ENCODE measurements around the gene MROH8.
"Not testable (repeated sequence)": the region's sequence is repeated elsewhere in the genome, so short reads cannot be mapped to it uniquely, and the experiment has no call there.

The MROH8 gene

GRCh38 chr20:37095599-37096414 is 83.5 kb downstream of the MROH8 start, which contains the start of gene RBL1:
TSS of gene RBL1 (minus strand) at chr20:37095997. CDS start at chr20:37095928, 69 bp downstream.
- peak; percentile 67 to 86 (median 80) for DNase-seq (ENCODE audit: low read depth in 4 of 4, low spot score in 1 of 4)

DNA sequence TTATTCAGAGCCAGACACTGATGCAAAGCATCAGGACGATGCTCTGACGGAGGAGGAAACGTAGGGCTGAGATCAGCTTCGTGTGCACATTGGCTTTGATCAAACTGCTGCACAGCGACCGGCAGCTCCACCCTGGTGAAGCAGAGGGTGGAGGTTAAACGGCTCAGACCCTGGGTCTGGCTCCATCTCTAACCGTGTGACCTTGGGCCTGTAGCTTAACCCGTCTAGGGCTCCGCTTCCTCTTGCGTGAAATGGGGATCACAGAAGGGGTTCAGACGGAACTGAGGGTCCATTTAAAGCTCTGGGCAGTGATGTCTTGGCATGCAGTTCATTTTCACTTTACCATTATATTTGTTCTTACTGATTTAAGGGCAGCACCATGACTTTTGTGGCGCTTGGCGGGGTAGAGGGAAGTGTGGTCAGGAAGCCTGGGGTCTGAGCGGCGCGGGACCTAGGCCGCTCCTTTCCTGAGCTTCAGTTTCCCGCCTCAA is 84.2 kb downstream of the MROH8 start:
- DNase-seq (ENCODE audit: low read depth in 4 of 4, low spot score in 1 of 4): peak in 1 of 4 experiments; percentile 16

GRCh38 chr20:37090407-37090806 is 88.9 kb downstream of the MROH8 start:
- DNase-seq (ENCODE audit: low read depth in 4 of 4, low spot score in 1 of 4): no peak

- no peak for DNase-seq (ENCODE audit: low read depth in 4 of 4, low spot score in 1 of 4)
These were observed 97.5 kb downstream of the MROH8 start for GRCh38 chr20:37081717-37082289.

GRCh38 chr20:37077009-37077408 is 102.3 kb downstream of the MROH8 start:
- DNase-seq (ENCODE audit: low read depth in 4 of 4, low spot score in 1 of 4): no peak

DNA sequence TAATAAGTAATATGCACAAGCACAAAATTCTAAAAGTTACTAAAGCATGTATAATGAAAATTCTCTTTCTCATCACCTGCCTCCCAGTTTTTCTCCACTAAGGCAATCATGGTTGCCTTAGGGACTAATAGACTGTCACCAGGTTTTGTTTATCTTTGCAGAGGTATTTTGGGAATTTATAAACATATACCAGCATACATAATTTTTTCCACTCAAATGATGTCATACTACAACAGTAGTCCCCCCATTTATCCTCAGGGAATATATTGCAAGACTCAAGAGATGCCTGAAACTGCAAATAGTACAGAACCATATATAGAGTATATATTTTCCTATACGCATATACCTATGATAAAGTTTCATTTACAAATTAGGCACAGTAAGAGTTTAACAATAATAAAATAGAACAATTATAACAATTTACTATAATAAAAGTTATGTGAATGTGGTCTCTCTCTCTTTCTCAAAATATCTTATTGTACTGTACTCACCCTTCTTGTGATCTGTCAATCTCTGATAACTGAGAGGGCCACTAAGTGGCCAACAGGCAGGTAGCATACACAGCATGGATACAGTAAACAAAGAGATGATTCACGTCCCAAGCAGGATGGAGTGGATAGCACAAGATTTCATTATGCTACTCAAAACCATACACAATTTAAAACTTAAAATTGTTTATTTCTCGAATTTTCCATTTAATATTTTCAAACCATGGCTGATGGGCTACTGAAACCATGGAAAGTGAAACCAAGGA is 103.2 kb downstream of the MROH8 start:
- DNase-seq (ENCODE audit: low read depth in 4 of 4, low spot score in 1 of 4): no peak

DNA sequence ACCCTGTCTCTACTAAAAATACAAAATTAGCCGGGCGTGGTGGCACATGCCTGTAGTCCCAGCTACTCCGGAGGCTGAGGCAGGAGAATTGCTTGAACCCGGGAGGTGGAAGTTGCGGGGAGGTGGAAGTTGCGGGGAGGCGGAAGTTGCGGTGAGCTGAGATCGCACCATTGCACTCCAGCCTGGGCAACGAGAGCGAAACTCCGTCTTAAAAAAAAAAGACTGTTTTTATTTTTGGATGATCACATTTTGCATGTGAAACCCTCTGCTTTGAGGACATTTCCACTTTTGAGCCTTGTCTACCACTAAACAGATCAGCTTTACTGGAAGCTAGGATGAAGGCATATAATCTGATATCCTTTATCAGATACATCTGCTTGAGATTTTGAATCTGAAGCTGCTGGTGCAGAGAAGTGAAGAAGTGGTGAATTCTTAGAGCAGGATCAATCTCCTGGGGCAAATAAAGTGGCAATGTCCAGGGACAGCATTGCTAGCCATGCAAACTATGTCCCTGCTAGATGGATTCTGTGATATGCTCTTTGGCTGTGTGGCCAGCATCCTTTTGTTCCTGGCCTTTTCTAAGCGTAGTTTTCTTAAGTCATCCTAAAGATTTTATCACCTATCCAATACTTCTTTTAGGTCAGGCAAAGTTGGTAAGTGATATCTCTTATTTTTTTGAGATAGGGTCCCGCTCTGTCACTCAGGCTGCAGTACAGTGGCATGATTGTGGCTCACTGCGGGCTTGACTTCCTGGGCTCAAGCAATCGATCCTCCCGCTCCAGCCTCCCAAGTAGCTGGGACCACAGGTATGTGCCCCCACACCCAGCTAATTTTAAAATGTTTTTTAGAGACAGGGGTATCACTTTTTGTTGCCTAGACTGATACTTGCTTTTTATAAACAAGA is 106.8 kb downstream of the MROH8 start:
- DNase-seq (ENCODE audit: low read depth in 4 of 4, low spot score in 1 of 4): no peak

DNA sequence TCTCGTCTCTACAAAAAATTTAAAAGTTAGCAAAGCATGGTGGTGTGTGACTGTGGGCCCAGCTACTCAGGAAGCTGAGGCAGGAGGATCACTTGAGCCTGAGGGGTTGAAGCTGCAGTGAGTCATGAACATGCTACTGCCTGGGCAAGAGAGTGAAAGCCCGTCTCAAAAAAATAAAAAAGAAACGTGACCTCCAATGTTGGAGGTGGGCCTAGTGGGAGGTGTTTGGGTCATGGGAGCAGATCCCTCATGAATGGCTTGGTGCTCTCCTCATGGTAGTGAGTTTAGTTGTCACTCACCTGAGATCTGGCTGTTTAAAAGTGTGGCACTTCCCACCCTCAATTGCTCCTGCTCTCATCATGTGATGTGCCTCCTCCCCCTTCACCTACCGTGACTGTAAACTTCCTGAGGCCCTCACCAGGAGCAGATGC is 107.9 kb downstream of the MROH8 start:
- DNase-seq (ENCODE audit: low read depth in 4 of 4, low spot score in 1 of 4): peak in 1 of 4 experiments; percentile 5

DNA sequence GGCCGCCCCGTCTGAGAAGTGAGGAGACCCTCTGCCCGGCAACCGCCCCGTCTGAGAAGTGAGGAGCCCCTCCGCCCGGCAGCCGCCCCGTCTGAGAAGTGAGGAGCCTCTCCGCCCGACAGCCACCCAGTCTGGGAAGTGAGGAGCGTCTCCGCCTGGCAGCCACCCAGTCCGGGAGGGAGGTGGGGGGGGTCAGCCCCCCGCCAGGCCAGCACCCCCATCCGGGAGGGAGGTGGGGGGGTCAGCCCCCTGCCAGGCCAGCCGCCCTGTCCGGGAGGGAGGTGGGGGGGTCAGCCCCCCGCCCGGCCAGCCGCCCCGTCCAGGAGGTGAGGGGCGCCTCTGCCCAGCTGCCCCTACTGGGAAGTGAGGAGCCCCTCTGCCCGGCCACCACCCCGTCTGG is 109.8 kb downstream of the MROH8 start:
- DNase-seq (ENCODE audit: low read depth in 4 of 4, low spot score in 1 of 4): not testable (repeated sequence)

- DNase-seq (ENCODE audit: low read depth in 4 of 4, low spot score in 1 of 4): no peak
These were observed 113.2 kb downstream of the MROH8 start for GRCh38 chr20:37066168-37066567.

- DNase-seq (ENCODE audit: low read depth in 4 of 4, low spot score in 1 of 4): no peak
These were observed 124.1 kb downstream of the MROH8 start for GRCh38 chr20:37055276-37055675.

DNA sequence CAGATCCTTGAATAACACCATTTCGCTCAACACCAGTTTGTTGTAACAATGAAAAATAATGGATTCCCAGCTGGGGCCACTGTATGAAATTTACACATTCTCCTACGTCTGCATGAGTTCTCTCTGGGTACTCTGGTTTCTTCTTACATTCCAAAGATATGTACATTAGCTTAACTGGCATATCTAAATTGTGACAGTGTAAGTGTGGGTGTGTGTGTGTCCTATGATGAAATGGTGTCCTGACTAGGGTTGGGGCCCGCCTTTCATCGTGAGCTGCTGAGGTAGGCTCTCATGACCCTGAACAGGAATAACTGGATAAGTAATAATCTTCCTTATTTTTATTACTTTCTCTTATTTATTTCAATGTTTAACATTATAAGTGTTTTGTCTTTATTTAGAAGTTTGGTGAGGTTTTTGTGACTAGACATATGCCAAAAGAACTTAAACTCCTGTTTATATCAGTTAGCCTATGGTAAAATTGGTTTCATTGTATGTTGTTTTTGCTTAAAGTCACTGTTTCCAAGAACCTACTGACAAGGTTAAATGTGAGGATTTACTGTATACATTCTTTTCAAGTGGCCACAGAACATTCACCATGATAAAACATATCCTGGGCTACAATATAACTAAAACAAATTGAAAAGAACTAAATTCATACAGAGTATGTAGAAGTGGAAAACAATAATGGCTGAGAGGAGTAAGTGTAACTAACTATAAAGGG is 126.0 kb downstream of the MROH8 start:
- no peak for DNase-seq (ENCODE audit: low read depth in 4 of 4, low spot score in 1 of 4)

Measured in stimulated activated CD4-positive, alpha-beta T cell treated with anti-CD3 and anti-CD28 coated beads, Interleukin-1b, Interleukin-23, amount 100 ng/mL, for 24 hours (primary cell).